Pancreas (tissue), 10 donors: ENCODE measurements around the gene SHROOM4. TPM values are rescaled to one million over a fixed set of nuclear protein-coding genes. Genes with fewer than 3 reads are reported as not detected.

Source experiments
- ATAC-seq, 4 donors: fragments of 200-7000 bp; cut with Tn5 transposase; one replicate each; pipeline versions ENCODE4 v1.8.0 to v1.9.1; 2020; ENCODE audit warnings: mild to moderate bottlenecking in 4 of 4, moderate library complexity in 4 of 4
- DNase-seq, 6 donors: peaks; one replicate each; pipeline ENCODE4 v3.0.0-alpha.2; 2020
- FAIRE-seq: peaks from 2 replicates; lab custom pipeline; 2012; peaks lifted over from hg19 to GRCh38; lab: Jason Lieb, UNC
- H3K27ac ChIP-seq, 4 donors: fragments of 200-600 bp; sonication (generic); 1 replicate in 3 of 4; 2 replicates in 1 of 4; pipeline versions ENCODE4 v1.5.0 to v1.8.0; 2020
- H3K27me3 ChIP-seq, 4 donors: fragments of 200-600 bp; one replicate each; pipeline ENCODE4 v1.8.0; 2021
- H3K36me3 ChIP-seq, 3 donors: fragments of 200-600 bp; sonication (generic) in 1 of 3; one replicate each; pipeline versions ENCODE4 v1.5.0 to v1.8.0; 2020 to 2021
- H3K4me1 ChIP-seq, 3 donors: fragments of 200-600 bp; one replicate each; pipeline ENCODE4 v1.8.0; 2021
- H3K4me3 ChIP-seq, 4 donors: fragments of 200-600 bp; sonication (generic) in 2 of 4; one replicate each; pipeline versions ENCODE4 v1.5.0 to v1.8.0; 2020 to 2021
- H3K9me3 ChIP-seq, 4 donors: fragments of 200-600 bp; one replicate each; pipeline ENCODE4 v1.8.0; 2021
- WGBS, 2 donors: extraction: QIAGEN DNeasy Blood & Tissue Kit; methylation state at CpG; one replicate each; pipeline ENCODE4 v1.1.7; 2013; 5-methylcytosine and 5-hydroxymethylcytosine counted together
- intact Hi-C, 3 donors: fragments of 100-400 bp; cut with DNase I; formaldehyde crosslinking; loops; one replicate each; pipeline versions ENCODE4 v1.11.1 to v1.14.2; 2022
- polyA plus RNA-seq, 2 donors: library from polyadenylated mRNA; stranded (reverse); fragments of 200-250 nt; gene quantifications; one replicate each; pipeline ENCODE4 v1.2.3, GENCODE V29; 2013
- total RNA-seq, 6 donors: library from RNA; stranded (reverse); fragmentation: NEBNext Ultra II Directional in 4 of 6; extraction: Animal tissue kit (Norgen Biotek cat#: 25700) in 4 of 6; gene quantifications; one replicate each; pipeline versions ENCODE4 v1.2.1 to v1.2.4, GENCODE V29; 2021 to 2023
- TF ChIP-seq, protein P1 (sequence below), 4 donors: fragments of 200-600 bp; sonication (generic) in 3 of 4; IDR thresholded peaks; one replicate each; pipeline versions ENCODE4 v1.5.0 to v1.8.0; 2021; ENCODE audit warnings: antibody characterized with exemption in 4 of 4
- donor health status: healthy with polysubstance abuse.
- donor health status: DM: no; HTN: no; CAD: no; lungs with moderate emphysema.
- donor health status: DM: no; HTN: no; CAD: no.
- donor health status: control.
- donor health status: control.
- donor health status: Bipolar disorder and iron deficiency.
- donor health status: DM: yes; HTN: yes; CAD: no.
- donor health status: DM: no; HTN: no; CAD: no.
- donor health status: DM: no; HTN: no; CAD: no.
- donor health status: DM: yes; HTN: yes; CAD: no.

The SHROOM4 gene
- total and polyA plus RNA-seq, 8 donors = 0.46 to 1.7 (median 0.98) TPM

DNA sequence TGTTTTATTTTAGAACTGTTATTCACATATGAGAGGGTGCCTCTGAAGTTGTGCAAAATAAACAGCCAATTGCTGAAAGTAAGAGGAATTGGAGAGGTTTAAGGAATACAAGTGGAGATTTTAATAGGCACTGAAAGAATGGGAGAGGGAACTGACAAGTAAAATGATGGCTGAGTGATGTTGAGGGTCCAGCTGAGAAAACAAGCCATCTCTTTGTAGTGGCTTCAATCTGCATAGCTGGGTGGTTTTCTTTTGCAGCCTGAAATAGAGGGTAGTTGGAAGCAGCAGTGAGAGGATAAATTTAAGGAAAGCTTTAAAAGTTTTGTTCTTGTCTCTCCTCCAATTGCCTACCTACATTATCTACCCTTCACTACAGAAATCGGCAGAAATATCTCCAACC lies 236.7 kb downstream of the SHROOM4 start:
- WGBS, 2 donors = 33 to 36% methylated on average over 1 of the region's 1 CpG

DNA sequence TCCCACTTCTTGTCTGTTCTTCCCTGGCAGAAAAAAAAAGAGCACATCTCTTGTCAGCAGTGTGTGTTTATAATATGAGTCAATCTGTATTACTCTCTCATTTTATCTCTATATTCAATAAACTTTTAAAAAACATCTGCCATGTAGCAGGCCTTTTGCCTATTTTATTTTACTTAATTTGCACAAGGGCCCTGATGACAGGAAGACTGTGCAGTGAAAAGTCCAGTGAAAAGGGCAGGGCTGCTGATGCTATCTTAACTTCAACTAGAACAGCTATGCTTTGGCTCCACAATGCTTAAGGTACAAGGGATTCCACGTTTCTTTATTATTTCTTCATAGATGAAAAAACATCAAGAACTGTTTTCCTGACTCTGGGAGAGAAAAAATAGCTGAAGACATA lies 246.4 kb downstream of the SHROOM4 start:
- H3K4me3 ChIP-seq = no peak overlapping the region
- FAIRE-seq (no peak), DNase-seq (no peak), ATAC-seq (no peak)
- H3K36me3 ChIP-seq = no peaks in the 10 kb centered on the region
- peaks cover 0 to 4% (median 0%) of the 10 kb centered on the region in 4 donors for H3K27me3 ChIP-seq
- no peaks in the 10 kb centered on the region for H3K9me3 ChIP-seq
- H3K27ac ChIP-seq = no peak overlapping the region
- no peaks in the 10 kb centered on the region for H3K4me1 ChIP-seq
- intact Hi-C loops = no loop called here
- TF ChIP-seq, protein P1, sequence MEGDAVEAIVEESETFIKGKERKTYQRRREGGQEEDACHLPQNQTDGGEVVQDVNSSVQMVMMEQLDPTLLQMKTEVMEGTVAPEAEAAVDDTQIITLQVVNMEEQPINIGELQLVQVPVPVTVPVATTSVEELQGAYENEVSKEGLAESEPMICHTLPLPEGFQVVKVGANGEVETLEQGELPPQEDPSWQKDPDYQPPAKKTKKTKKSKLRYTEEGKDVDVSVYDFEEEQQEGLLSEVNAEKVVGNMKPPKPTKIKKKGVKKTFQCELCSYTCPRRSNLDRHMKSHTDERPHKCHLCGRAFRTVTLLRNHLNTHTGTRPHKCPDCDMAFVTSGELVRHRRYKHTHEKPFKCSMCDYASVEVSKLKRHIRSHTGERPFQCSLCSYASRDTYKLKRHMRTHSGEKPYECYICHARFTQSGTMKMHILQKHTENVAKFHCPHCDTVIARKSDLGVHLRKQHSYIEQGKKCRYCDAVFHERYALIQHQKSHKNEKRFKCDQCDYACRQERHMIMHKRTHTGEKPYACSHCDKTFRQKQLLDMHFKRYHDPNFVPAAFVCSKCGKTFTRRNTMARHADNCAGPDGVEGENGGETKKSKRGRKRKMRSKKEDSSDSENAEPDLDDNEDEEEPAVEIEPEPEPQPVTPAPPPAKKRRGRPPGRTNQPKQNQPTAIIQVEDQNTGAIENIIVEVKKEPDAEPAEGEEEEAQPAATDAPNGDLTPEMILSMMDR (IDR thresholded peaks at IDR 0.05) = no peak
- WGBS, 2 donors = 10 to 27% methylated on average over 1 of the region's 1 CpG

More for the DNA sequence above, 236.7 kb downstream of the SHROOM4 start:
- H3K4me3 ChIP-seq = no peak overlapping the region
- intact Hi-C loops = loop anchor here in 1 of 3 donors (10.0 kb wide), 1 partner anchor 473 kb away; no protein-coding TSS in a partner anchor
- DNase-seq = no peak
- H3K27ac ChIP-seq = no peak overlapping the region
- H3K9me3 ChIP-seq = no peaks in the 10 kb centered on the region
- H3K36me3 ChIP-seq = no peaks in the 10 kb centered on the region
- H3K27me3 ChIP-seq = peaks cover 0 to 10% (median 0%) of the 10 kb centered on the region in 4 donors
- TF ChIP-seq, protein P1 (IDR thresholded peaks at IDR 0.05) = no peak
- no peaks in the 10 kb centered on the region for H3K4me1 ChIP-seq
- FAIRE-seq = no peak
- ATAC-seq = no peak

DNA sequence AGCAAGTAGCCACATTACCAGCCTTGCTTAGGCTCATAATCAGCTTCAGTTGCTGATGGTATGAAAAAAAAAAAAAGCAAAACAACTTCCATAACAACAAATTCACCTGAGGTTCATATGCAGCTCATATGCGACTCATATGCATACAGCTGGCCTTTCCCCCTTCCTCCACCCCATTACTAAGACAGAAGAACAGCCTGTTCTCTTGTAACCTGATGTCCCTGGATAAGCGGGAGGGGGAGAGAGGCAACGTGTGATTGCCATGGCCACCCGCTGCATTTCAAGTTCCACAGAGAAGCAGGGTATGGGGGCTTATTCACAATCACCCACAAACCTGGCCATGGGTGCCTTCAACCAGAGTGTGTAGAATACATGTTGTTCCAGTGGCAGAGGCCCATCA lies 248.3 kb downstream of the SHROOM4 start:
- FAIRE-seq = no peak
- WGBS, 2 donors = 53 to 71% methylated on average over 4 of the region's 4 CpGs

More for the DNA sequence above, 248.3 kb downstream of the SHROOM4 start:
- Histone ChIP-seq H3K9me3 (no peaks in the 10 kb centered on the region), H3K27ac (no peak overlapping the region), H3K4me3 (no peak overlapping the region), H3K4me1 (no peaks in the 10 kb centered on the region), H3K36me3 (no peaks in the 10 kb centered on the region), H3K27me3 (no peaks in the 10 kb centered on the region)
- TF ChIP-seq, protein P1 (IDR thresholded peaks at IDR 0.05) = no peak
- ATAC-seq = no peak
- no peak for DNase-seq
- intact Hi-C loops = no loop called here

Other genes with a start within 250 kb of the SHROOM4 start
- gene BMP15, start 96.5 kb upstream of the SHROOM4 start, total RNA-seq = not detected
- gene BMP15, start 96.5 kb upstream of the SHROOM4 start, polyA plus RNA-seq = not detected